Measurements from ENCODE around the gene COX15.

COX15 gene

DNA sequence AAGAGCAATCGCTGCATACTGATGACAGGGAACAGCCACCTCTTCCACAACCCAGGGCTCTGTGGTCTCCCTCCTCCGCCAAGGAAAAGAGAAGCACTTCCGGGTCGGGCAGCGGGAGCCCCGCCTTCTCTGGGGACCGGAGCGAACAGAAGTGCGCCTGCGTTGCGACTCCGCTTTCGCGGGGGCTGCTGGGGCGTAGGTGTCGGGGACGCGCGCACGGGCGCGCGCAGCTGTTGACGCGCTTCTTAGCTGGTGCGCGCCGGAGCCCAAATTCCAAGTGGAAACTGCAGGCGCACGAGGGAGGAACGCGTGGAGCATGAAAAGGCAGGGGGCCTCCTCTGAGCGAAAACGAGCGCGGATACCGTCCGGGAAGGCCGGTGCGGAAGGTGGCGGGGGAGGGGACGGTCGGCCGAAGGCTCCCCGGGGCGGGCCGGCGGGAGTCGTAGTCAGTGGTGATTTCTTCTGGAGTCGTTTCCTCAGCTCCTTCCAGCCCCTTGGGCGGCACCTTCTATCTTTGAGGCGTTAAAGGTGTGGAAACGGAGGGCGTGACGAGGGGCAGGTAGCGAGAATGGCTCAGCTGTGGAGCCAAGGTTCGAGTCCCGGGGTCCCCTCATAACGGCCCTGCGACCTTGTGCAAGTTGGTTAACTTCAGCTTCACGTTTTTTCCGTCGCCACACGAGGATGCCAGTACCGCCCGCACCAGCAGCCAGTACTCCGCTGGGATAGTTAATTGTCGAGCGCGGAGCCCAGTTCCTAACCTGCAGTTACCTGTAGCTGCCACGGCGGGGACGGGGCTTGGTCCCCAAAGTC is at the start of gene COX15, which contains the start of gene CUTC:
Gene COX15, minus strand, starts transcription at position 95 of the 810 bp plus-strand sequence. Its CDS starts 78 bp downstream, at position 17.
Gene CUTC, plus strand, starts transcription at position 202 of the 810 bp plus-strand sequence. Its CDS starts 115 bp downstream, at position 317.
- Histone ChIP-seq H3K4me3 (ENCODE audit: low read depth in 1 of 5, low read length in 5 of 5) (peak within 1 kb of the TSS; percentile 81 to 100 (median 99)), H3K4me1 (ENCODE audit: control insufficient read depth in 5 of 5, insufficient read depth in 5 of 5, low read length in 5 of 5) (peaks cover 1 to 38% (median 26%) of the 10 kb centered on the region in 5 donors), H3K27me3 (ENCODE audit: control insufficient read depth in 5 of 5, insufficient read depth in 4 of 5, low read length in 5 of 5) (no peaks in the 10 kb centered on the region), H3K27ac (ENCODE audit: low read depth, low read length) (peak within 1 kb of the TSS; percentile 93), H3K9me3 (ENCODE audit: control insufficient read depth in 5 of 5, low read length in 5 of 5) (no peaks in the 10 kb centered on the region), H3K36me3 (ENCODE audit: control insufficient read depth in 5 of 5, insufficient read depth in 5 of 5, low read length in 5 of 5) (peaks cover 4 to 23% (median 11%) of the 10 kb centered on the region in 5 donors), H3K9ac (ENCODE audit: low read length in 5 of 5) (peak within 1 kb of the TSS; percentile 87 to 99 (median 95))

GRCh38 chr10:99779335-99779734 is 47.4 kb upstream of the COX15 start:
- H3K27me3 ChIP-seq (ENCODE audit: control insufficient read depth in 5 of 5, insufficient read depth in 4 of 5, low read length in 5 of 5) = no peaks in the 10 kb centered on the region
- H3K4me3 ChIP-seq (ENCODE audit: low read depth in 1 of 5, low read length in 5 of 5) = peak overlapping the region in 3 of 5 donors; percentile 20 to 49 (median 35)
- H3K36me3 ChIP-seq (ENCODE audit: control insufficient read depth in 5 of 5, insufficient read depth in 5 of 5, low read length in 5 of 5) = no peaks in the 10 kb centered on the region
- H3K27ac ChIP-seq (ENCODE audit: low read depth, low read length) = peak overlapping the region; percentile 73
- H3K9me3 ChIP-seq (ENCODE audit: control insufficient read depth in 5 of 5, low read length in 5 of 5) = no peaks in the 10 kb centered on the region
- H3K9ac ChIP-seq (ENCODE audit: low read length in 5 of 5) = peak overlapping the region in 2 of 5 donors; percentile 21 to 51
- H3K4me1 ChIP-seq (ENCODE audit: control insufficient read depth in 5 of 5, insufficient read depth in 5 of 5, low read length in 5 of 5) = peaks cover 4 to 35% (median 23%) of the 10 kb centered on the region in 5 donors

DNA sequence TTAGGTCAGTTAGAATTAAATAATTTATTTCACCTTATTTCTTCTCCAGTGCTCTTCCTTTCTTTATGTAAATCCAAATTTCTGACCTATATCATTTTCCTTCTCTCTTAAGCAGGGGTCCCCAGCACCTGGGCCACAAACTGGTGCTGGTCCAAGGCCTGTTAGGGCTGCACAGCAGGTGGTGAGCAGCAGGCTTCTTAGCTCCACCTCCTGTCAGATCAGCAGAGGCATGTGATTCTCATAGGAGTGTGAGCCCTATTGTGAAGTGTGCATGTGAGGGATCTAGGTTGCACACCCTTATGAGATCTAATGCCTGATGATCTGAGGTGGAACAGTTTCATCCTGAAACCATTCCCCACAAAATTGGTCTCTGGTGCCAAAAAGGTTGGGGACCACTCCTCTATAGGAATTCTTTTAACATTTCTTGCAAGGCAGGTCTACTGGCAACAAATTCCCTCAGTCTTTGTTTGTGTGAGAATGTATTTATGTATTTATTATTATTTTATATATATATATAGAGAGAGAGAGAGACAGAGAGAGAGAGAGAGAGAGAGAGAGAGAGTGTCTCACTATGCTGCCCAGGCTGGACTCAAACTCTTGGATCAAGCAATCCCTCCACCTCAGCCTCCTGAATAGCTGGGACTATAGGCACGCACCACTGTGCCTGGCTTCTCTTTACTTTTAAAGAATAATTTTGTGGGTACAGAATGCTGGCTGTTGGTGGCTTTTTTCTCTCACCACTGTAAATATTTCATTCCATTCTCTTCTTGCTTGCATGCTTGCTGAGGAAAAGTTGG is 46.2 kb upstream of the COX15 start:
- Histone ChIP-seq H3K27me3 (ENCODE audit: control insufficient read depth in 5 of 5, insufficient read depth in 4 of 5, low read length in 5 of 5) (no peaks in the 10 kb centered on the region), H3K27ac (ENCODE audit: low read depth, low read length) (no peak overlapping the region), H3K4me1 (ENCODE audit: control insufficient read depth in 5 of 5, insufficient read depth in 5 of 5, low read length in 5 of 5) (peaks cover 4 to 23% (median 12%) of the 10 kb centered on the region in 5 donors), H3K4me3 (ENCODE audit: low read depth in 1 of 5, low read length in 5 of 5) (no peak overlapping the region), H3K9me3 (ENCODE audit: control insufficient read depth in 5 of 5, low read length in 5 of 5) (no peaks in the 10 kb centered on the region), H3K9ac (ENCODE audit: low read length in 5 of 5) (no peak overlapping the region), H3K36me3 (ENCODE audit: control insufficient read depth in 5 of 5, insufficient read depth in 5 of 5, low read length in 5 of 5) (no peaks in the 10 kb centered on the region)

GRCh38 chr10:99775850-99776249 is 43.9 kb upstream of the COX15 start:
- Histone ChIP-seq H3K27ac (ENCODE audit: low read depth, low read length) (peak overlapping the region; percentile 64), H3K36me3 (ENCODE audit: control insufficient read depth in 5 of 5, insufficient read depth in 5 of 5, low read length in 5 of 5) (no peaks in the 10 kb centered on the region), H3K27me3 (ENCODE audit: control insufficient read depth in 5 of 5, insufficient read depth in 4 of 5, low read length in 5 of 5) (no peaks in the 10 kb centered on the region), H3K4me1 (ENCODE audit: control insufficient read depth in 5 of 5, insufficient read depth in 5 of 5, low read length in 5 of 5) (peaks cover 4 to 16% (median 10%) of the 10 kb centered on the region in 5 donors), H3K9me3 (ENCODE audit: control insufficient read depth in 5 of 5, low read length in 5 of 5) (no peaks in the 10 kb centered on the region), H3K4me3 (ENCODE audit: low read depth in 1 of 5, low read length in 5 of 5) (no peak overlapping the region), H3K9ac (ENCODE audit: low read length in 5 of 5) (peak overlapping the region in 1 of 5 donors; percentile 19)

DNA sequence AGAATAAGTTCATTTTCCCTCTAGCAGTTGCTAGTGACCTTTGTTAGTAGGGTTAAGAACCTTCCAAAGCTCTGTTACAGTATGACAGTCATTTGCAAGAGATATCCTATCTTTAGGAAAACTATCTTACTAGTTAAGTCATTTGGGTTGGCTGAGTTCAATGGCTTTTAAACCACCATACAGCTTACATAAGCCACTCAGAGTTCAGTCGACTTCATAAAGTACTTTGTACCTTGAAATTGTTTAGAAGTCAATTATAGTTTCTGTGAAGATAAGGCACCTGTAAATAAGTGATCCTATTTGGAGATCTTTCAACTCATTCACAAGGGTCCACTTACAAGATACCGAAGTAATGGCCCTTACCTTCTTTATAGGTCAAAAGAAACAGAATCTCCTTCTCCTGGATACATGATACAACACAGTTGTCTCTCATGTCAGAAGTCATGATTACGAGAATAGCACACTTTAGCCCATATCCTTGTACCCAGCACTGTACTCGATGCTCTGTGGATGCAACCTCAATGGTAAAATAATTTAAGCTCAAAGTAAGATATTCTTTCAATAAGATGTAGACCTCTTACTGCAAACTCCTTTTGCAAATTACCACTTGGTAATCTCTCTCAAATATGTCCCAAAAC is 38.6 kb upstream of the COX15 start:
- H3K4me1 ChIP-seq (ENCODE audit: control insufficient read depth in 5 of 5, insufficient read depth in 5 of 5, low read length in 5 of 5) = no peaks in the 10 kb centered on the region
- H3K9ac ChIP-seq (ENCODE audit: low read length in 5 of 5) = no peak overlapping the region
- no peak overlapping the region for H3K4me3 ChIP-seq (ENCODE audit: low read depth in 1 of 5, low read length in 5 of 5)
- no peaks in the 10 kb centered on the region for H3K9me3 ChIP-seq (ENCODE audit: control insufficient read depth in 5 of 5, low read length in 5 of 5)
- H3K27me3 ChIP-seq (ENCODE audit: control insufficient read depth in 5 of 5, insufficient read depth in 4 of 5, low read length in 5 of 5) = no peaks in the 10 kb centered on the region
- H3K36me3 ChIP-seq (ENCODE audit: control insufficient read depth in 5 of 5, insufficient read depth in 5 of 5, low read length in 5 of 5) = no peaks in the 10 kb centered on the region
- no peak overlapping the region for H3K27ac ChIP-seq (ENCODE audit: low read depth, low read length)

DNA sequence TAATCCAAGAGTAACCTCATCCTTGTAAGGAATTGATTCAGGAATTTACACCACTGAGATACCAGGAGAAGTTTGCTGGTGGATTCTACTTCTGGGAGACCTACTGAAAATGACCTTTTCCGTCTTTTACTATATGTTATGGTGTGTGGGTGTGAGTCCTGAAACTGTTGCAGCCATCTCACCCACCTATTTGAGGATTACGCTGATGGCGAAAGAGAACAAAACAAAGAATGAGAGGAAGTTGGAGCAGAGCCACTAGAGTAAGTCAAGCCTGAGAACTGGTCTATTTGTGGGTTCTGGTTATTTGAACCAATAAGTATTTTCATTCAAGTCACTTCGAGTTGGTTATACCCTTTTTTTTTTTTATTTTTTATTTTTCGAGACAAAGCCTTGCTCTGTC is 37.8 kb upstream of the COX15 start:
- no peak overlapping the region for H3K9ac ChIP-seq (ENCODE audit: low read length in 5 of 5)
- H3K4me1 ChIP-seq (ENCODE audit: control insufficient read depth in 5 of 5, insufficient read depth in 5 of 5, low read length in 5 of 5) = no peaks in the 10 kb centered on the region
- H3K9me3 ChIP-seq (ENCODE audit: control insufficient read depth in 5 of 5, low read length in 5 of 5) = no peaks in the 10 kb centered on the region
- H3K27ac ChIP-seq (ENCODE audit: low read depth, low read length) = no peak overlapping the region
- H3K36me3 ChIP-seq (ENCODE audit: control insufficient read depth in 5 of 5, insufficient read depth in 5 of 5, low read length in 5 of 5) = no peaks in the 10 kb centered on the region
- H3K4me3 ChIP-seq (ENCODE audit: low read depth in 1 of 5, low read length in 5 of 5) = no peak overlapping the region
- H3K27me3 ChIP-seq (ENCODE audit: control insufficient read depth in 5 of 5, insufficient read depth in 4 of 5, low read length in 5 of 5) = no peaks in the 10 kb centered on the region

DNA sequence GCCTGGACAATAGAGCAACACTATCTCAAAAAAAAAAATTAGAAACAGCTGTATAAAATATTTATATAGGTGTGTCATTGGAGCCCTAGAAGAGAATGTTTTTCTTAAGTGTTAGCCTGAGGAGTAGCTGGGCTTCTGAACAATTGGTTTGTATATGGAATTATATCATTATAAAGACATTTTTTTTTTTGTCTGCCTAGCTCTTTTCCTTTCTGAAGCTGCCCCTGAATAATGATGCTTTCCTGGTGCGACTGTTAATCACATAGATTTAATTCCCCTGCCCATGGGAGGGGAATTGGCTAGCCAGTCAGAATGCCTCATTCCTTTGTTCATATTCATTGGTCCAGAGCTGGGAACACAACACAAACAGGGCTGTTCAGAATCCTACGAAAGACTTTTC is 36.6 kb upstream of the COX15 start:
- Histone ChIP-seq H3K4me1 (ENCODE audit: control insufficient read depth in 5 of 5, insufficient read depth in 5 of 5, low read length in 5 of 5) (no peaks in the 10 kb centered on the region), H3K9me3 (ENCODE audit: control insufficient read depth in 5 of 5, low read length in 5 of 5) (no peaks in the 10 kb centered on the region), H3K36me3 (ENCODE audit: control insufficient read depth in 5 of 5, insufficient read depth in 5 of 5, low read length in 5 of 5) (peaks cover 0 to 4% (median 0%) of the 10 kb centered on the region in 5 donors), H3K4me3 (ENCODE audit: low read depth in 1 of 5, low read length in 5 of 5) (no peak overlapping the region), H3K27me3 (ENCODE audit: control insufficient read depth in 5 of 5, insufficient read depth in 4 of 5, low read length in 5 of 5) (no peaks in the 10 kb centered on the region), H3K9ac (ENCODE audit: low read length in 5 of 5) (no peak overlapping the region), H3K27ac (ENCODE audit: low read depth, low read length) (no peak overlapping the region)

DNA sequence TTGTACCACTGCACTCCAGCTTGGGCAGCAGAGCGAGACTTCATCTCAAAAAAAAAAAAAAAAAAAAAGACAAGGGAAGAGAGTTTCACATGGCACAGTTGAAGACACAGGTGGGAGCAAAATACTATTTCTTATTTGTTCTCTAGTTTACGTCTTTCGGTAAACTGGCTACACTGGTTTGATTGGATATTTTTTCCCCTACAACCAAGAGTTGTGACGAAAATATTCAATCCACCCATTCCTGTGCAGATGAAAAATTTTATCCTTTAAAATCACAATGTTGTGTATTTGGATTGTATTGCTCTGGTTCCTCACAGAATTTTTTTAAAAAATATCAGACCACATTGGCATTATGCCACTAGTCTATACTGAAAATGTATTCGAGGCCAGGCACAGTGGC is 36.0 kb upstream of the COX15 start:
- Histone ChIP-seq H3K27me3 (ENCODE audit: control insufficient read depth in 5 of 5, insufficient read depth in 4 of 5, low read length in 5 of 5) (no peaks in the 10 kb centered on the region), H3K36me3 (ENCODE audit: control insufficient read depth in 5 of 5, insufficient read depth in 5 of 5, low read length in 5 of 5) (peaks cover 0 to 6% (median 0%) of the 10 kb centered on the region in 5 donors), H3K9ac (ENCODE audit: low read length in 5 of 5) (no peak overlapping the region), H3K4me3 (ENCODE audit: low read depth in 1 of 5, low read length in 5 of 5) (no peak overlapping the region), H3K4me1 (ENCODE audit: control insufficient read depth in 5 of 5, insufficient read depth in 5 of 5, low read length in 5 of 5) (no peaks in the 10 kb centered on the region), H3K27ac (ENCODE audit: low read depth, low read length) (no peak overlapping the region), H3K9me3 (ENCODE audit: control insufficient read depth in 5 of 5, low read length in 5 of 5) (no peaks in the 10 kb centered on the region)

DNA sequence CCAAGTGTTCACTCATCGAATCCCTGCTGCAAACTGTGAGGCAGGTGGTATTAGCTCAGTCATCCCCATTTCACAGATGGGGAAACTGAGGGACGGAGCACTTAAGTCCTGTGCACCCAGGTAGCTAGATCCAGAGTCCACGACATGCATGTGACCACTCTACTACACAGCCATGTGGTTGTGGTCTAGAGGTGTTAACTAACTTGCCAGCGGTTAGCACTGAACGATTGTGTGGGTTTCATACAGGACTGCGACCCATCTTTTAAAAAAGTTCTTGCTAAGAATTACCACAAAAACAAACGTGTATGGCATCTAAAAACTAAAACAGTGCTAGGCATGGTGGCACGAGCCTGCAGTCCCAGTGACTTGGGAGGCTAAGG is 34.4 kb upstream of the COX15 start:
- Histone ChIP-seq H3K27ac (ENCODE audit: low read depth, low read length) (no peak overlapping the region), H3K9ac (ENCODE audit: low read length in 5 of 5) (no peak overlapping the region), H3K9me3 (ENCODE audit: control insufficient read depth in 5 of 5, low read length in 5 of 5) (no peaks in the 10 kb centered on the region)

More for the DNA sequence above, 34.4 kb upstream of the COX15 start:
- Histone ChIP-seq H3K36me3 (ENCODE audit: control insufficient read depth in 5 of 5, insufficient read depth in 5 of 5, low read length in 5 of 5) (peaks cover 0 to 10% (median 0%) of the 10 kb centered on the region in 5 donors), H3K4me3 (ENCODE audit: low read depth in 1 of 5, low read length in 5 of 5) (no peak overlapping the region), H3K27me3 (ENCODE audit: control insufficient read depth in 5 of 5, insufficient read depth in 4 of 5, low read length in 5 of 5) (no peaks in the 10 kb centered on the region), H3K4me1 (ENCODE audit: control insufficient read depth in 5 of 5, insufficient read depth in 5 of 5, low read length in 5 of 5) (no peaks in the 10 kb centered on the region)

Data from subcutaneous abdominal adipose tissue (tissue), 5 donors.